HEK293 (cell line): ENCODE data around the gene CNPY1.

Source experiments
- CTCF ChIA-PET: fragments of 350-600 bp; formaldehyde crosslinking; extraction: SDS; loops from one replicate; lab custom pipeline; 2021; ENCODE audit warnings: antibody characterized with exemption; lab: Yijun Ruan, JAX
- POLR2A ChIA-PET: fragments of 300-600 bp; formaldehyde crosslinking; extraction: SDS; loops from one replicate; lab custom pipeline; 2020; ENCODE audit warnings: antibody characterized with exemption, inconsistent platforms; lab: Yijun Ruan, JAX
- H3K27ac ChIP-seq: fragments of 200-500 bp; sonication (Bioruptor generic); 2 replicates; pipeline ENCODE4 v1.5.1; 2014; ENCODE audit warnings: low read depth, low read length, control low read depth, inconsistent platforms; ENCODE audit errors: extremely low read depth
- H3K36me3 ChIP-seq, 2 experiments: fragments of 200-500 bp in 1 of 2; sonication (Bioruptor generic) in 1 of 2; 1 replicate in 1 of 2; 2 replicates in 1 of 2; pipeline ENCODE4 v1.5.1; 2014 to 2017; ENCODE audit warnings: inconsistent platforms in 2 of 2, low read length in 2 of 2; ENCODE audit not compliant: control insufficient read depth in 2 of 2, insufficient read depth in 1 of 2
- H3K4me1 ChIP-seq: fragments of 200-500 bp; sonication (Bioruptor generic); 2 replicates; pipeline ENCODE4 v1.5.1; 2014; ENCODE audit warnings: mild to moderate bottlenecking, low read length, inconsistent platforms; ENCODE audit not compliant: control insufficient read depth, insufficient read depth
- H3K4me3 ChIP-seq: 2 replicates; pipeline ENCODE4 v1.5.1; 2011; ENCODE audit warnings: low read depth, mild to moderate bottlenecking, control low read depth, low read length, moderate library complexity
- H3K9me3 ChIP-seq: fragments of 200-500 bp; sonication (Bioruptor generic); 2 replicates; pipeline ENCODE4 v1.5.1; 2014; ENCODE audit warnings: low read depth, low read length, inconsistent platforms; ENCODE audit not compliant: control insufficient read depth, insufficient read depth
- GFI1B ChIP-seq: fragments of 450-650 bp; formaldehyde crosslinking; IDR thresholded peaks from 2 replicates; pipeline ENCODE4 v1.5.1; 2016; ENCODE audit warnings: missing biosample characterization, missing genetic modification characterization
- KLF8 ChIP-seq: fragments of 450-650 bp; formaldehyde crosslinking; IDR thresholded peaks from 2 replicates; pipeline ENCODE4 v1.5.1; 2016; ENCODE audit warnings: missing biosample characterization, missing genetic modification characterization
- MZF1 ChIP-seq: fragments of 450-650 bp; formaldehyde crosslinking; IDR thresholded peaks from 2 replicates; pipeline ENCODE4 v1.5.1; 2017; ENCODE audit warnings: missing biosample characterization, missing genetic modification characterization, borderline replicate concordance
- ZBTB17 ChIP-seq: fragments of 450-650 bp; formaldehyde crosslinking; IDR thresholded peaks from 2 replicates; pipeline ENCODE4 v1.5.1; 2016; ENCODE audit warnings: missing biosample characterization, missing genetic modification characterization
- ZBTB20 ChIP-seq: fragments of 450-650 bp; formaldehyde crosslinking; IDR thresholded peaks from 2 replicates; pipeline ENCODE4 v1.5.1; 2016; ENCODE audit warnings: missing biosample characterization, missing genetic modification characterization
- ZIC2 ChIP-seq: fragments of 450-650 bp; formaldehyde crosslinking; IDR thresholded peaks from 2 replicates; pipeline ENCODE4 v1.5.1; 2016; ENCODE audit warnings: missing biosample characterization, missing genetic modification characterization
- ZNF10 ChIP-seq: fragments of 450-650 bp; formaldehyde crosslinking; IDR thresholded peaks from 2 replicates; pipeline ENCODE4 v1.5.1; 2017; ENCODE audit warnings: missing biosample characterization, missing genetic modification characterization
- ZNF138 ChIP-seq: fragments of 450-650 bp; formaldehyde crosslinking; IDR thresholded peaks from 2 replicates; pipeline ENCODE4 v1.5.1; 2016; ENCODE audit warnings: missing biosample characterization, missing genetic modification characterization, borderline replicate concordance
- ZNF19 ChIP-seq: fragments of 450-650 bp; formaldehyde crosslinking; IDR thresholded peaks from 2 replicates; pipeline ENCODE4; 2016; ENCODE audit warnings: missing biosample characterization, missing genetic modification characterization, low read depth
- ZNF324 ChIP-seq: fragments of 450-650 bp; formaldehyde crosslinking; IDR thresholded peaks from 2 replicates; pipeline ENCODE4 v1.5.1; 2016; ENCODE audit warnings: missing biosample characterization, missing genetic modification characterization
- ZNF544 ChIP-seq: fragments of 450-650 bp; formaldehyde crosslinking; IDR thresholded peaks from 2 replicates; pipeline ENCODE4 v1.5.0; 2017; ENCODE audit warnings: missing biosample characterization, missing genetic modification characterization
- ZNF677 ChIP-seq: fragments of 450-650 bp; IDR thresholded peaks from 2 replicates; pipeline ENCODE4 v1.5.0; 2018; ENCODE audit warnings: missing biosample characterization, mild to moderate bottlenecking, missing genetic modification characterization, moderate library complexity
- ZNF701 ChIP-seq: fragments of 450-650 bp; formaldehyde crosslinking; IDR thresholded peaks from 2 replicates; pipeline ENCODE4 v1.5.1; 2016; ENCODE audit warnings: missing biosample characterization, missing genetic modification characterization
- ZNF707 ChIP-seq: fragments of 450-650 bp; formaldehyde crosslinking; IDR thresholded peaks from 2 replicates; pipeline ENCODE4 v1.5.1; 2016; ENCODE audit warnings: missing biosample characterization, missing genetic modification characterization
- ZNF792 ChIP-seq: fragments of 450-650 bp; formaldehyde crosslinking; IDR thresholded peaks from 2 replicates; pipeline ENCODE4 v1.5.1; 2016; ENCODE audit warnings: missing biosample characterization, missing genetic modification characterization
- ZNF830 ChIP-seq: fragments of 450-650 bp; IDR thresholded peaks from 2 replicates; pipeline ENCODE4 v1.5.0; 2018; ENCODE audit warnings: missing biosample characterization, missing genetic modification characterization, low read depth, mild to moderate bottlenecking, moderate library complexity
- ZNF843 ChIP-seq: fragments of 450-650 bp; formaldehyde crosslinking; IDR thresholded peaks from 2 replicates; pipeline ENCODE4 v1.5.1; 2016; ENCODE audit warnings: missing biosample characterization, missing genetic modification characterization
- TF ChIP-seq, protein P1 (sequence below): fragments of 450-650 bp; formaldehyde crosslinking; IDR thresholded peaks from 2 replicates; pipeline ENCODE4 v1.5.1; 2016; ENCODE audit warnings: missing biosample characterization, missing genetic modification characterization
- TF ChIP-seq, protein P2 (sequence below): fragments of 450-650 bp; formaldehyde crosslinking; IDR thresholded peaks from 2 replicates; pipeline ENCODE4 v1.5.1; 2016; ENCODE audit warnings: missing biosample characterization, missing genetic modification characterization
- TF ChIP-seq, protein P3 (sequence below): fragments of 450-650 bp; formaldehyde crosslinking; IDR thresholded peaks from 2 replicates; pipeline ENCODE4 v1.5.1; 2016; ENCODE audit warnings: missing biosample characterization, missing genetic modification characterization
- TF ChIP-seq, protein P4 (sequence below): fragments of 450-650 bp; IDR thresholded peaks from 2 replicates; pipeline ENCODE4 v1.5.1; 2018; ENCODE audit warnings: missing biosample characterization, mild to moderate bottlenecking, missing genetic modification characterization

CNPY1 gene

DNA sequence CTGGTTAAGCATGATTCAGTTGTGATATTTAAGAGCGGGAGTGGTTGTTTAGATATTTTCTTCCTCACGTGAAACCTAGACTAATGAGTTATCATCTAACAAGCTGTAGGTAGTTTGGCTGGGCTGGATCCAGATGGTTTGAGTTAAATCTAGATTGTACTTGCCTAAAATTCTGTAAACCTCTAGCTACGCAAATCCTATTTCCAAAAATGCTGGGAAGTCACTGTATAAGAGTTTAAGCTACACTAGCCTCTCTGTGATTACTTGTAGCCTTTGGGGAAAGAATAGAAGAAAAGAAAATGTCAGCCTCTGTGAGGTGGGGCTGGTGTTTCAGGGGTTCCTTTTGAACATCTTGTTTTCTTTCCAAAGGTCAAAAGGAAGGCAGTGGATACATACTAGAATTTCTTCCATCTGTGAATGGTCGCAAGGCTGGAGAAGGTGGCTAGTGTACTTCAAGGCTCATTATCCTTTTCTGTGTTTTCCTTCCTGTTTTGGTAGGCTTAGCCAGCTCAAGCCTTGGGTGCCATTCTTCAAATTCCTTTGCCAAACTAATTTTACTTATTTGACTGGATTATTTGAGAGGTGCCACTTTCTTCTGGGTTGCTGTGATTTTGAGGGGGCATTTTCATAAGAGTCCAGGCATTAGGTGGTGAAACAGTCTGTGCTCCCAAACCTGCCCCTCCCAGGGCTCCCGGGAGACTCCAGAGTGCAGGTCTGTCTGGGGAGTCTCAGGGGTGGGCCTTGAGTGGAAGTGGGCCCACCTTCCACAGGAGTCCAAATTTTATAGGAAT lies 93.7 kb downstream of the CNPY1 start (continued):
- TF ChIP-seq ZNF830 (tag by site-specific recombination) (no peak), ZBTB20 (tag by site-specific recombination) (no peak), ZNF792 (tag by site-specific recombination) (no peak), ZNF677 (tag by site-specific recombination) (no peak), ZNF701 (tag by site-specific recombination) (no peak), KLF8 (tag by site-specific recombination) (no peak), MZF1 (tag by site-specific recombination) (no peak), GFI1B (tag by site-specific recombination) (no peak), ZNF324 (tag by site-specific recombination) (no peak), ZBTB17 (no peak)
- TF ChIP-seq, protein P1, sequence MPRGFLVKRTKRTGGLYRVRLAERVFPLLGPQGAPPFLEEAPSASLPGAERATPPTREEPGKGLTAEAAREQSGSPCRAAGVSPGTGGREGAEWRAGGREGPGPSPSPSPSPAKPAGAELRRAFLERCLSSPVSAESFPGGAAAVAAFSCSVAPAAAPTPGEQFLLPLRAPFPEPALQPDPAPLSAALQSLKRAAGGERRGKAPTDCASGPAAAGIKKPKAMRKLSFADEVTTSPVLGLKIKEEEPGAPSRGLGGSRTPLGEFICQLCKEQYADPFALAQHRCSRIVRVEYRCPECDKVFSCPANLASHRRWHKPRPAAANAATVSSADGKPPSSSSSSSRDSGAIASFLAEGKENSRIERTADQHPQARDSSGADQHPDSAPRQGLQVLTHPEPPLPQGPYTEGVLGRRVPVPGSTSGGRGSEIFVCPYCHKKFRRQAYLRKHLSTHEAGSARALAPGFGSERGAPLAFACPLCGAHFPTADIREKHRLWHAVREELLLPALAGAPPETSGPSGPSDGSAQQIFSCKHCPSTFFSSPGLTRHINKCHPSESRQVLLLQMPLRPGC (tag by site-specific recombination) = no peak
- TF ChIP-seq, protein P2, sequence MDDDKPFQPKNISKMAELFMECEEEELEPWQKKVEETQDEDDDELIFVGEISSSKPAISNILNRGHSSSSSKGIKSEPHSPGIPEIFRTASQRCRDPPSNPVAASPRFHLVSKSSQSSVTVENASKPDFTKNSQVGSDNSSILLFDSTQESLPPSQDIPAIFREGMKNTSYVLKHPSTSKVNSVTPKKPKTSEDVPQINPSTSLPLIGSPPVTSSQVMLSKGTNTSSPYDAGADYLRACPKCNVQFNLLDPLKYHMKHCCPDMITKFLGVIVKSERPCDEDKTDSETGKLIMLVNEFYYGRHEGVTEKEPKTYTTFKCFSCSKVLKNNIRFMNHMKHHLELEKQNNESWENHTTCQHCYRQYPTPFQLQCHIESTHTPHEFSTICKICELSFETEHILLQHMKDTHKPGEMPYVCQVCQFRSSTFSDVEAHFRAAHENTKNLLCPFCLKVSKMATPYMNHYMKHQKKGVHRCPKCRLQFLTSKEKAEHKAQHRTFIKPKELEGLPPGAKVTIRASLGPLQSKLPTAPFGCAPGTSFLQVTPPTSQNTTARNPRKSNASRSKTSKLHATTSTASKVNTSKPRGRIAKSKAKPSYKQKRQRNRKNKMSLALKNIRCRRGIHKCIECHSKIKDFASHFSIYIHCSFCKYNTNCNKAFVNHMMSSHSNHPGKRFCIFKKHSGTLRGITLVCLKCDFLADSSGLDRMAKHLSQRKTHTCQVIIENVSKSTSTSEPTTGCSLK = no peak

DNA sequence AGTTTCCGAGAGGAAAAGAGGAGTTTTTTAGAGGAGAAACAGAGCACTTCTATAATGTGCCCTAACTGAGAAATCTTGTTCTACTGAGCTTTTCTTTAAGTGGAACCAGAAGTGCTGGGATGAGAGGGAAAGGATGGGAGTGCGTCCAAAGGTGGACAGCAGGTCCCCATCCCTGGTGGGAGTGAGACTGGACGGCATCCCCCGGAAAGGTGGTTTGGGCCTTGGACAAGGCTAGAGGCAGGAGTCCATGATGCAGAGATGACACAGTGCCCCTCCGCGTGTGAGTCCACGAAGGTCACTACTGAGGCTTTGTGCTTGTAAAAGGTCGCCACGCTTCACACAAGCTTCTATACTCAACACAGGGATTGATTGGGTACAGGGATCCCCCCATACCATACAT lies 94.5 kb downstream of the CNPY1 start:
- CTCF ChIA-PET = interaction anchor here (0.7 to 0.9 kb wide), 2 partner anchors 147 to 287 kb away, joined by 3 read pairs; no protein-coding TSS in a partner anchor
- H3K9me3 ChIP-seq = no peaks in the 10 kb centered on the region
- POLR2A ChIA-PET = no interaction called here
- H3K4me3 ChIP-seq = no peak overlapping the region
- TF ChIP-seq ZNF843 (no peak), ZNF138 (tag by site-specific recombination) (no peak), ZNF707 (no peak), ZIC2 (tag by site-specific recombination) (no peak), ZNF10 (no peak), ZNF19 (no peak), ZNF544 (tag by site-specific recombination) (no peak)
- TF ChIP-seq, protein P3, sequence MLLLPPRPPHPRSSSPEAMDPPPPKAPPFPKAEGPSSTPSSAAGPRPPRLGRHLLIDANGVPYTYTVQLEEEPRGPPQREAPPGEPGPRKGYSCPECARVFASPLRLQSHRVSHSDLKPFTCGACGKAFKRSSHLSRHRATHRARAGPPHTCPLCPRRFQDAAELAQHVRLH = no peak
- TF ChIP-seq, protein P4, sequence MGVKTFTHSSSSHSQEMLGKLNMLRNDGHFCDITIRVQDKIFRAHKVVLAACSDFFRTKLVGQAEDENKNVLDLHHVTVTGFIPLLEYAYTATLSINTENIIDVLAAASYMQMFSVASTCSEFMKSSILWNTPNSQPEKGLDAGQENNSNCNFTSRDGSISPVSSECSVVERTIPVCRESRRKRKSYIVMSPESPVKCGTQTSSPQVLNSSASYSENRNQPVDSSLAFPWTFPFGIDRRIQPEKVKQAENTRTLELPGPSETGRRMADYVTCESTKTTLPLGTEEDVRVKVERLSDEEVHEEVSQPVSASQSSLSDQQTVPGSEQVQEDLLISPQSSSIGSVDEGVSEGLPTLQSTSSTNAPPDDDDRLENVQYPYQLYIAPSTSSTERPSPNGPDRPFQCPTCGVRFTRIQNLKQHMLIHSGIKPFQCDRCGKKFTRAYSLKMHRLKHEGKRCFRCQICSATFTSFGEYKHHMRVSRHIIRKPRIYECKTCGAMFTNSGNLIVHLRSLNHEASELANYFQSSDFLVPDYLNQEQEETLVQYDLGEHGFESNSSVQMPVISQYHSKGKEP (tag by site-specific recombination) = no peak
- H3K36me3 ChIP-seq = no peaks in the 10 kb centered on the region
- H3K4me1 ChIP-seq = no peaks in the 10 kb centered on the region; the same call in 1 of the 2 replicates
- H3K27ac ChIP-seq = no peak overlapping the region
